IMR-90 (cell line): ENCODE data around the gene RASL10B. TPM values are rescaled to one million over a fixed set of nuclear protein-coding genes. Genes with fewer than 3 reads are reported as not detected.

Experiments
- ATAC-seq: fragments of 200-7000 bp; cut with Tn5 transposase; 2 replicates; pipeline ENCODE4 v1.9.1; 2020; ENCODE audit warnings: low read depth, mild to moderate bottlenecking, moderate library complexity
- BruUV-seq: library from RNA; stranded (reverse); fragments of 400-500 nt; replicated peaks from 2 replicates; lab custom pipeline; 2021; lab: Mats Ljungman, UMichigan
- CTCF ChIA-PET: fragments of 300-600 bp; formaldehyde crosslinking; extraction: SDS; loops from one replicate; lab custom pipeline; 2021; ENCODE audit warnings: antibody characterized with exemption; lab: Yijun Ruan, JAX
- POLR2A ChIA-PET: fragments of 300-600 bp; sonication (Branson Sonifier 250); formaldehyde crosslinking; loops from one replicate; lab custom pipeline; 2022; ENCODE audit warnings: antibody characterized with exemption; ENCODE audit not compliant: unreplicated experiment; lab: Charles Lee
- DNase-seq: peaks from one replicate; pipeline ENCODE4 v3.0.0; 2013
- H2AFZ ChIP-seq: replicated peaks from 2 replicates; pipeline ENCODE3; 2013; ENCODE audit warnings: low read length, mild to moderate bottlenecking; ENCODE audit not compliant: poor library complexity
- H2AK5ac ChIP-seq: 2 replicates; pipeline ENCODE4 v1.6.1; 2013; ENCODE audit warnings: low read depth, low read length, inconsistent platforms
- H2AK9ac ChIP-seq: replicated peaks from 2 replicates; pipeline ENCODE3; 2013; ENCODE audit warnings: mild to moderate bottlenecking, low read depth, low read length, moderate library complexity; ENCODE audit not compliant: poor library complexity
- H2BK120ac ChIP-seq: 2 replicates; pipeline ENCODE4 v1.6.1; 2013; ENCODE audit warnings: low read depth, low read length, inconsistent platforms
- H2BK15ac ChIP-seq: 3 replicates; pipeline ENCODE4 v1.6.1; 2013; ENCODE audit warnings: low read depth, low read length, inconsistent platforms
- H2BK20ac ChIP-seq: 2 replicates; pipeline ENCODE4 v1.6.1; 2013; ENCODE audit warnings: low read depth, mild to moderate bottlenecking, inconsistent platforms, low read length, moderate library complexity
- H2BK5ac ChIP-seq: 2 replicates; pipeline ENCODE4 v1.6.1; 2013; ENCODE audit warnings: mild to moderate bottlenecking, low read depth, low read length, inconsistent platforms; ENCODE audit not compliant: poor library complexity, severe bottlenecking
- H3K14ac ChIP-seq: replicated peaks from 2 replicates; pipeline ENCODE4 v1.6.1; 2013; ENCODE audit warnings: low read depth, low read length, inconsistent platforms
- H3K18ac ChIP-seq: 2 replicates; pipeline ENCODE4 v1.6.1; 2013; ENCODE audit warnings: low read depth, low read length, control low read depth
- H3K23ac ChIP-seq: 2 replicates; pipeline ENCODE4 v1.6.1; 2013; ENCODE audit warnings: low read depth, low read length, inconsistent platforms
- H3K27ac ChIP-seq: 2 replicates; pipeline ENCODE4 v1.5.1; 2013; ENCODE audit warnings: mild to moderate bottlenecking, control low read depth, low read length; ENCODE audit not compliant: insufficient read depth
- H3K27me3 ChIP-seq: 2 replicates; pipeline ENCODE4 v1.6.1; 2013; ENCODE audit warnings: low read length; ENCODE audit not compliant: control insufficient read depth, insufficient read depth
- H3K36me3 ChIP-seq: 2 replicates; pipeline ENCODE4 v1.6.1; 2013; ENCODE audit warnings: low read length, mixed read lengths; ENCODE audit not compliant: control insufficient read depth, insufficient read depth
- H3K4ac ChIP-seq: 2 replicates; pipeline ENCODE4 v1.6.1; 2013; ENCODE audit warnings: low read depth, low read length, inconsistent platforms
- H3K4me1 ChIP-seq: 2 replicates; pipeline ENCODE4 v1.6.1; 2013; ENCODE audit warnings: low read length, mixed read lengths; ENCODE audit not compliant: control insufficient read depth, insufficient read depth
- H3K4me2 ChIP-seq: 2 replicates; pipeline ENCODE4 v1.6.1; 2013; ENCODE audit warnings: low read depth, mild to moderate bottlenecking, control low read depth, low read length, moderate library complexity
- H3K4me3 ChIP-seq: 2 replicates; pipeline ENCODE4 v1.5.1; 2013; ENCODE audit warnings: low read depth, mild to moderate bottlenecking, control low read depth, low read length, moderate library complexity; ENCODE audit not compliant: insufficient read depth
- H3K56ac ChIP-seq: 2 replicates; pipeline ENCODE4 v1.6.1; 2013; ENCODE audit warnings: low read length, inconsistent platforms; ENCODE audit not compliant: insufficient read depth; ENCODE audit errors: extremely low read depth
- H3K79me1 ChIP-seq, 2 experiments: 2 replicates each; pipeline ENCODE4 v1.6.1; 2013; ENCODE audit warnings: low read length in 2 of 2, inconsistent platforms in 1 of 2, low read depth in 1 of 2
- H3K9ac ChIP-seq: 2 replicates; pipeline ENCODE4 v1.6.1; 2013; ENCODE audit warnings: low read depth, low read length, control low read depth
- H3K9me1 ChIP-seq: 2 replicates; pipeline ENCODE4 v1.6.1; 2013; ENCODE audit warnings: low read length, inconsistent platforms; ENCODE audit not compliant: insufficient read depth
- H3K9me3 ChIP-seq: 2 replicates; pipeline ENCODE4 v1.6.1; 2013; ENCODE audit warnings: low read length; ENCODE audit not compliant: control insufficient read depth, insufficient read depth
- H4K20me1 ChIP-seq: 2 replicates; pipeline ENCODE4 v1.6.1; 2013; ENCODE audit warnings: low read length, inconsistent platforms; ENCODE audit not compliant: insufficient read depth
- H4K5ac ChIP-seq: 2 replicates; pipeline ENCODE4 v1.6.1; 2013; ENCODE audit warnings: mild to moderate bottlenecking, low read depth, low read length, control low read depth
- H4K8ac ChIP-seq, 2 experiments: 2 replicates each; pipeline ENCODE4 v1.6.1; 2013; ENCODE audit warnings: low read depth in 2 of 2, low read length in 2 of 2, control low read depth in 1 of 2, inconsistent platforms in 1 of 2
- H4K91ac ChIP-seq: 2 replicates; pipeline ENCODE4 v1.6.1; 2013; ENCODE audit warnings: low read depth, low read length, inconsistent platforms; ENCODE audit not compliant: insufficient read depth
- BHLHE40 ChIP-seq: fragments of 150-350 bp; IDR thresholded peaks from 2 replicates; pipeline ENCODE4 v1.6.1; 2016; ENCODE audit warnings: mild to moderate bottlenecking, low read depth, low read length
- CTCF ChIP-seq: conservative IDR thresholded peaks from 2 replicates; pipeline ENCODE4 v1.5.1; 2012; ENCODE audit warnings: mild to moderate bottlenecking, low read depth, low read length, improper control_type of control experiment
- ELK1 ChIP-seq: fragments of 150-350 bp; IDR thresholded peaks from 2 replicates; pipeline ENCODE4 v1.6.1; 2016; ENCODE audit warnings: low read depth, mild to moderate bottlenecking, low read length, moderate library complexity, borderline replicate concordance
- FOS ChIP-seq: fragments of 150-350 bp; IDR thresholded peaks from 2 replicates; pipeline ENCODE4 v1.6.1; 2016; ENCODE audit warnings: low read depth, low read length
- MAFK ChIP-seq: IDR thresholded peaks from 2 replicates; pipeline ENCODE4 v1.6.1; 2012; ENCODE audit warnings: low read depth, low read length, improper control_type of control experiment
- MAZ ChIP-seq: IDR thresholded peaks from 2 replicates; pipeline ENCODE4 v1.6.1; 2012; ENCODE audit warnings: low read depth, mild to moderate bottlenecking, low read length, improper control_type of control experiment, moderate library complexity, borderline replicate concordance
- MXI1 ChIP-seq: IDR thresholded peaks from 2 replicates; pipeline ENCODE4 v1.6.1; 2012; ENCODE audit warnings: low read depth, mild to moderate bottlenecking, low read length, moderate library complexity, borderline replicate concordance
- POLR2A ChIP-seq: IDR thresholded peaks from 2 replicates; pipeline ENCODE4 v1.6.1; 2012; ENCODE audit warnings: mild to moderate bottlenecking, low read depth, low read length
- RCOR1 ChIP-seq: IDR thresholded peaks from 2 replicates; pipeline ENCODE4 v1.6.1; 2012; ENCODE audit warnings: mild to moderate bottlenecking, low read length, improper control_type of control experiment; ENCODE audit not compliant: insufficient replicate concordance
- RFX5 ChIP-seq: IDR thresholded peaks from 2 replicates; pipeline ENCODE4 v1.8.0; 2012; ENCODE audit warnings: low read depth, mild to moderate bottlenecking, low read length, moderate library complexity
- SMC3 ChIP-seq: fragments of 150-350 bp; IDR thresholded peaks from 2 replicates; pipeline ENCODE4 v1.6.1; 2016; ENCODE audit warnings: low read depth, mild to moderate bottlenecking, antibody characterized with exemption, low read length, moderate library complexity
- USF2 ChIP-seq: fragments of 150-350 bp; IDR thresholded peaks from 2 replicates; pipeline ENCODE4 v1.6.1; 2017; ENCODE audit warnings: mild to moderate bottlenecking, antibody characterized with exemption, low read length, low read depth
- WGBS, 2 experiments: methylation state at CpG; one replicate each; pipeline versions ENCODE4 v1.1.5 to v1.1.7; 2013; ENCODE audit warnings: missing lambda C conversion rate in 2 of 2; ENCODE audit not compliant: insufficient read length in 1 of 2; ENCODE audit errors: extremely low coverage in 2 of 2; 5-methylcytosine and 5-hydroxymethylcytosine counted together
- dilution Hi-C: fragments of 300-500 bp; cut with HindIII; formaldehyde crosslinking; loops from one replicate; pipeline ENCODE4 v1.14.3; 2018; ENCODE audit warnings: low sequenced_read_pairs; ENCODE audit not compliant: unreplicated experiment
- in situ Hi-C: fragments of 300-500 bp; cut with MboI; formaldehyde crosslinking; loops from 3 replicates; pipeline ENCODE4 v1.14.3; 2019; ENCODE audit warnings: low sequenced_read_pairs, inconsistent platforms, mixed read lengths
- intact Hi-C: fragments of 100-400 bp; cut with micrococcal nuclease; formaldehyde crosslinking; loops from 2 replicates; pipeline ENCODE4 v1.10.0; 2022
- polyA plus RNA-seq, 3 experiments: library from polyadenylated mRNA; depleted of rRNA; stranded (reverse); fragments of >200 nt; gene quantifications; 2 replicates each; pipeline ENCODE4 v1.2.3, GENCODE V29; 2012; ENCODE audit warnings: low replicate concordance in 1 of 3
- total RNA-seq: library from RNA; depleted of rRNA; stranded (reverse); fragments of >200 nt; gene quantifications from 2 replicates; pipeline ENCODE4 v1.2.3, GENCODE V29; 2012

The RASL10B gene
- total and polyA plus RNA-seq, 2 of the 4 experiments (the other 2 are of a cell fraction) = 4.1 to 4.7 TPM

GRCh38 chr17:35698800-35699199 lies 32.6 kb upstream of the RASL10B start:
- no peak overlapping the region for H2AK5ac ChIP-seq
- H4K5ac ChIP-seq = no peak overlapping the region
- POLR2A ChIA-PET = no interaction called here
- no peak overlapping the region for H4K8ac ChIP-seq
- CTCF ChIA-PET = no interaction called here
- BruUV-seq = no TSS peak
- H4K91ac ChIP-seq = no peak overlapping the region
- ATAC-seq (no peak), DNase-seq (no peak)
- TF ChIP-seq RCOR1 (no peak), POLR2A (no peak), USF2 (no peak), CTCF (no peak), FOS (no peak), MXI1 (no peak), RFX5 (no peak), MAFK (no peak), MAZ (no peak), SMC3 (no peak), BHLHE40 (no peak), ELK1 (no peak)
- H3K14ac ChIP-seq = no peak overlapping the region
- H3K27me3 ChIP-seq = no peaks in the 10 kb centered on the region
- no peak overlapping the region for H2BK5ac ChIP-seq
- no peak overlapping the region for H2BK15ac ChIP-seq
- no peaks in the 10 kb centered on the region for H3K9me3 ChIP-seq
- H3K9ac ChIP-seq = no peak overlapping the region
- no peak overlapping the region for H3K23ac ChIP-seq
- no peak overlapping the region for H3K4ac ChIP-seq
- H2BK120ac ChIP-seq = no peak overlapping the region
- H3K4me3 ChIP-seq = no peak overlapping the region
- H2BK20ac ChIP-seq = no peak overlapping the region
- H3K4me1 ChIP-seq = 0 out of 2 replicates have a peak, but pooled peaks cover 3% of the 10 kb centered on the region
- no CpG with 5 or more reads among the region's 2 CpGs for WGBS, 2 experiments
- H2AK9ac ChIP-seq = no peak overlapping the region
- H2AFZ ChIP-seq = no peak overlapping the region
- intact Hi-C loops = no loop called here
- dilution Hi-C loops = no loop called here
- peaks cover 18% of the 10 kb centered on the region for H3K36me3 ChIP-seq
- no peak overlapping the region for H3K18ac ChIP-seq
- peaks cover 25 to 28% of the 10 kb centered on the region in 2 experiments for H3K79me1 ChIP-seq
- no peak overlapping the region for H3K56ac ChIP-seq
- no peak overlapping the region for H3K27ac ChIP-seq
- H4K20me1 ChIP-seq = no peaks in the 10 kb centered on the region; the same call in 1 of the 2 replicates
- no peak overlapping the region for H3K4me2 ChIP-seq
- H3K9me1 ChIP-seq = peaks cover 10% of the 10 kb centered on the region; the same call in 1 of the 2 replicates
- in situ Hi-C loops = no loop called here
